ENCODE data around the gene KRT7. TPM values are rescaled to one million over a fixed set of nuclear protein-coding genes. Genes with fewer than 3 reads are reported as not detected.

The KRT7 gene
- total RNA-seq, 4 donors from 2014 or later, result 2.5 to 33.9 (median 6.3) TPM

GRCh38 chr12:52190860-52191729 lies 41.9 kb upstream of the KRT7 start:
- H3K36me3 ChIP-seq, result no peaks in the 10 kb centered on the region
- H3K9me3 ChIP-seq, result no peaks in the 10 kb centered on the region
- no peak for DNase-seq (ENCODE audit: low spot score in 2 of 2)
- H3K4me1 ChIP-seq, result peaks cover 0 to 41% (median 10%) of the 10 kb centered on the region in 4 donors
- peak overlapping the region in 2 of 4 donors; percentile 50 to 69 for H3K27ac ChIP-seq
- no peaks in the 10 kb centered on the region for H3K27me3 ChIP-seq
- H3K4me3 ChIP-seq, result no peak overlapping the region
- WGBS, 2 donors, result 85 to 86% methylated on average over 12 to 16 of the region's 16 CpGs
- no peak for TF ChIP-seq EP300 (IDR thresholded peaks at IDR 0.05)

- peaks cover 0 to 31% (median 10%) of the 10 kb centered on the region in 4 donors for H3K4me1 ChIP-seq
- no peak within 1 kb of the TSS for H3K4me3 ChIP-seq
- no peaks in the 10 kb centered on the region for H3K36me3 ChIP-seq
- no peaks in the 10 kb centered on the region for H3K9me3 ChIP-seq
- TF ChIP-seq CTCF (IDR thresholded peaks at IDR 0.05) (no peak), EP300 (IDR thresholded peaks at IDR 0.05) (peak; percentile 75 to 88)
- no peaks in the 10 kb centered on the region for H3K27me3 ChIP-seq
- peak within 1 kb of the TSS in 3 of 4 donors; percentile 31 to 69 (median 50) for H3K27ac ChIP-seq
- DNase-seq (ENCODE audit: low spot score in 2 of 2), result peak; percentile 73 to 76
- 33 to 46% methylated on average over 12 to 18 of the region's 20 CpGs for WGBS, 2 donors
These were observed 40.9 kb upstream of the KRT7 start, which contains the start of gene KRT80 for GRCh38 chr12:52191841-52192791. KRT80 (minus strand) TSS chr12:52192014; CDS start chr12:52191902, 112 bp downstream.

- Histone ChIP-seq H3K4me3 (no peak overlapping the region), H3K4me1 (peaks cover 0 to 31% (median 10%) of the 10 kb centered on the region in 4 donors), H3K27me3 (no peaks in the 10 kb centered on the region), H3K27ac (peak overlapping the region in 1 of 4 donors; percentile 69), H3K36me3 (no peaks in the 10 kb centered on the region), H3K9me3 (no peaks in the 10 kb centered on the region)
- 76 to 81% methylated on average over 6 of the region's 6 CpGs for WGBS, 2 donors
- no peak for DNase-seq (ENCODE audit: low spot score in 2 of 2)
- no peak for TF ChIP-seq CTCF (IDR thresholded peaks at IDR 0.05)
- no peak for TF ChIP-seq EP300 (IDR thresholded peaks at IDR 0.05)
- no peak for TF ChIP-seq POLR2A (IDR thresholded peaks at IDR 0.05)
These were observed 39.5 kb upstream of the KRT7 start for GRCh38 chr12:52193532-52193931.

- Histone ChIP-seq H3K9me3 (no peaks in the 10 kb centered on the region), H3K4me3 (no peak overlapping the region), H3K27ac (no peak overlapping the region), H3K27me3 (no peaks in the 10 kb centered on the region), H3K36me3 (no peaks in the 10 kb centered on the region), H3K4me1 (peaks cover 0 to 34% (median 10%) of the 10 kb centered on the region in 4 donors)
- DNase-seq (ENCODE audit: low spot score in 2 of 2), result no peak
- TF ChIP-seq EP300 (IDR thresholded peaks at IDR 0.05) (no peak), CTCF (IDR thresholded peaks at IDR 0.05) (no peak), POLR2A (IDR thresholded peaks at IDR 0.05) (no peak)
- WGBS, 2 donors, result 66 to 68% methylated on average over 6 of the region's 6 CpGs
These were observed 39.1 kb upstream of the KRT7 start for GRCh38 chr12:52193991-52194390.

GRCh38 chr12:52195065-52195730 lies 37.8 kb upstream of the KRT7 start:
- H3K4me3 ChIP-seq, result no peak overlapping the region
- no peaks in the 10 kb centered on the region for H3K36me3 ChIP-seq
- DNase-seq (ENCODE audit: low spot score in 2 of 2), result no peak
- TF ChIP-seq CTCF (IDR thresholded peaks at IDR 0.05) (no peak), EP300 (IDR thresholded peaks at IDR 0.05) (no peak)
- H3K9me3 ChIP-seq, result no peaks in the 10 kb centered on the region
- peaks cover 0 to 39% (median 12%) of the 10 kb centered on the region in 4 donors for H3K4me1 ChIP-seq
- H3K27me3 ChIP-seq, result no peaks in the 10 kb centered on the region
- H3K27ac ChIP-seq, result no peak overlapping the region
- WGBS, 2 donors, result 75 to 76% methylated on average over 8 of the region's 8 CpGs

Data from tibial nerve (tissue), 4 donors.